ENCODE results near the gene B3GALT5. TPM values are rescaled to one million over a fixed set of nuclear protein-coding genes. Genes with fewer than 3 reads are reported as not detected.

B3GALT5 gene
- total and polyA plus RNA-seq, 2 donors (not counting 1 experiment from before 2014, with no cell fraction given), result not detected

DNA sequence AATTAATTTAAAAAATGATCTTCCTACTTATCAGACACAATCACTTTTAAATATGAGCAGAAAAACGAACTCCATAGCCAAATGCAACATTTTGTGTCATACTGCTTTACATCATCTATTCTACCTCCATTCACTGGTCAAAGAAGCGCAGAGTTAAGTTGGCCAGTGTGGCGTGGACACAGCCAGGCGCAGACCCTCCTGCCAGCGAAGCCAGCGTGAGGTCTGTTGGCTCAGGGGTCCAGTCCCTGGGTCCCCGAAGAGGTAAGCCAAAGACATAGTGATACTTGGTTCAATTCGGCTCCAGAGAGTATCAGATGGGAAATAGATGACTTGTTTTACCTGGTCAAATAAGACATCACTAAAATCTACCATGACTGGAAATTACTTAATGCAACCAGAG lies 59.2 kb downstream of the B3GALT5 start:
- Histone ChIP-seq H3K27me3 (replicated peaks in 1 of 4; ENCODE audit: control extremely low read depth in 1 of 4, control insufficient read depth in 3 of 4, insufficient read depth in 4 of 4, low read length in 3 of 4) (peaks cover 0 to 2% (median 0%) of the 10 kb centered on the region in 4 experiments), H3K9me3 (ENCODE audit: control extremely low read depth in 1 of 3, control insufficient read depth in 2 of 3, insufficient read depth in 1 of 3, low read length in 2 of 3) (peaks cover 0 to 34% (median 0%) of the 10 kb centered on the region in 3 donors), H3K4me1 (ENCODE audit: control insufficient read depth in 2 of 2, insufficient read depth in 2 of 2, low read length in 2 of 2) (no peaks in the 10 kb centered on the region), H3K4me2 (replicated peaks; ENCODE audit: low read depth, low read length, poor library complexity, severe bottlenecking) (no peak overlapping the region), H2AFZ (ENCODE audit: insufficient read depth, low read depth, low read length, poor library complexity, severe bottlenecking) (no peak overlapping the region), H3K36me3 (replicated peaks in 1 of 2; ENCODE audit: control extremely low read depth in 1 of 2, control insufficient read depth in 1 of 2, extremely low read depth in 1 of 2, insufficient read depth in 2 of 2, low read length in 1 of 2) (no peaks in the 10 kb centered on the region), H3K4me3 (ENCODE audit: control extremely low read depth in 1 of 5, extremely low read depth in 1 of 5, insufficient read depth in 1 of 5, low read depth in 2 of 5, low read length in 4 of 5) (no peak overlapping the region), H3K9ac (ENCODE audit: low read length) (no peak overlapping the region), H3K27ac (ENCODE audit: low read length in 2 of 2) (no peak overlapping the region), H3K79me2 (ENCODE audit: control insufficient read depth, insufficient read depth, low read length) (no peaks in the 10 kb centered on the region), H4K20me1 (ENCODE audit: control insufficient read depth, insufficient read depth, low read length, poor library complexity, severe bottlenecking) (no peaks in the 10 kb centered on the region)
- no peak overlapping the region for H3K4me3 Mint-ChIP-seq
- intact Hi-C loops (cut with micrococcal nuclease), result no loop called here
- POLR2A ChIA-PET, result no interaction called here
- ATAC-seq (ENCODE audit: low read depth) (no peak), DNase-seq (no peak)
- no peak overlapping the region for H3K27ac Mint-ChIP-seq
- H3K9me3 Mint-ChIP-seq (ENCODE audit: insufficient read depth), result no peaks in the 10 kb centered on the region
- no peaks in the 10 kb centered on the region for H3K4me1 Mint-ChIP-seq
- peaks cover 9% of the 10 kb centered on the region for H3K27me3 Mint-ChIP-seq
- WGBS (ENCODE audit: insufficient coverage), result 87% methylated on average over 7 of the region's 8 CpGs
- CTCF ChIA-PET, result no interaction called here
- TF ChIP-seq CTCF (IDR thresholded peaks at IDR 0.05) (no peak), EZH2 (IDR thresholded peaks at IDR 0.05; ENCODE audit: borderline replicate concordance, insufficient read depth, low read depth, low read length, poor library complexity, severe bottlenecking) (no peak)

GRCh38 chr21:39673163-39673562 lies 60.4 kb downstream of the B3GALT5 start:
- Mint-ChIP-seq H3K4me3 (no peak overlapping the region), H3K9me3 (ENCODE audit: insufficient read depth) (no peaks in the 10 kb centered on the region)

More at GRCh38 chr21:39673163-39673562, 60.4 kb downstream of the B3GALT5 start:
- H3K27ac Mint-ChIP-seq, result no peak overlapping the region
- ATAC-seq (ENCODE audit: low read depth), result no peak
- H3K4me3 ChIP-seq (ENCODE audit: control extremely low read depth in 1 of 5, extremely low read depth in 1 of 5, insufficient read depth in 1 of 5, low read depth in 2 of 5, low read length in 4 of 5), result no peak overlapping the region
- peaks cover 9% of the 10 kb centered on the region for H3K27me3 Mint-ChIP-seq
- no peak overlapping the region for H2AFZ ChIP-seq (ENCODE audit: insufficient read depth, low read depth, low read length, poor library complexity, severe bottlenecking)
- no peaks in the 10 kb centered on the region for H3K79me2 ChIP-seq (ENCODE audit: control insufficient read depth, insufficient read depth, low read length)
- H3K27me3 ChIP-seq (replicated peaks in 1 of 4; ENCODE audit: control extremely low read depth in 1 of 4, control insufficient read depth in 3 of 4, insufficient read depth in 4 of 4, low read length in 3 of 4), result peaks cover 0 to 2% (median 0%) of the 10 kb centered on the region in 4 experiments
- DNase-seq, result no peak
- intact Hi-C loops (cut with micrococcal nuclease), result no loop called here
- TF ChIP-seq CTCF (IDR thresholded peaks at IDR 0.05) (no peak), EZH2 (IDR thresholded peaks at IDR 0.05; ENCODE audit: borderline replicate concordance, insufficient read depth, low read depth, low read length, poor library complexity, severe bottlenecking) (no peak)
- H3K36me3 ChIP-seq (replicated peaks in 1 of 2; ENCODE audit: control extremely low read depth in 1 of 2, control insufficient read depth in 1 of 2, extremely low read depth in 1 of 2, insufficient read depth in 2 of 2, low read length in 1 of 2), result no peaks in the 10 kb centered on the region
- ChIA-PET CTCF (no interaction called here), POLR2A (no interaction called here)
- no peaks in the 10 kb centered on the region for H4K20me1 ChIP-seq (ENCODE audit: control insufficient read depth, insufficient read depth, low read length, poor library complexity, severe bottlenecking)
- H3K9ac ChIP-seq (ENCODE audit: low read length), result no peak overlapping the region
- H3K4me1 ChIP-seq (ENCODE audit: control insufficient read depth in 2 of 2, insufficient read depth in 2 of 2, low read length in 2 of 2), result no peaks in the 10 kb centered on the region
- 73% methylated on average over 5 of the region's 9 CpGs for WGBS (ENCODE audit: insufficient coverage)
- no peak overlapping the region for H3K27ac ChIP-seq (ENCODE audit: low read length in 2 of 2)
- H3K4me2 ChIP-seq (replicated peaks; ENCODE audit: low read depth, low read length, poor library complexity, severe bottlenecking), result no peak overlapping the region
- no peaks in the 10 kb centered on the region for H3K4me1 Mint-ChIP-seq
- peaks cover 0 to 26% (median 0%) of the 10 kb centered on the region in 3 donors for H3K9me3 ChIP-seq (ENCODE audit: control extremely low read depth in 1 of 3, control insufficient read depth in 2 of 3, insufficient read depth in 1 of 3, low read length in 2 of 3)

Data from B cell (primary cell).